ENCODE measurements around the gene SGMS2.

The SGMS2 gene

GRCh38 chr4:107814758-107815157 lies 10.0 kb upstream of the SGMS2 start:
- Mint-ChIP-seq H3K4me1 (ENCODE audit: low read depth) (peaks cover 3% of the 10 kb centered on the region), H3K9me3 (no peaks in the 10 kb centered on the region), H3K27me3 (ENCODE audit: low read depth) (peaks cover 4% of the 10 kb centered on the region), H3K27ac (no peak overlapping the region), H3K36me3 (ENCODE audit: low read depth) (no peaks in the 10 kb centered on the region), H3K4me3 (no peak overlapping the region)

- no peak overlapping the region for H3K27ac Mint-ChIP-seq
- H3K4me3 Mint-ChIP-seq, result no peak overlapping the region
- no peaks in the 10 kb centered on the region for H3K9me3 Mint-ChIP-seq
- peaks cover 4% of the 10 kb centered on the region for H3K27me3 Mint-ChIP-seq (ENCODE audit: low read depth)
- H3K4me1 Mint-ChIP-seq (ENCODE audit: low read depth), result peaks cover 3% of the 10 kb centered on the region
- no peaks in the 10 kb centered on the region for H3K36me3 Mint-ChIP-seq (ENCODE audit: low read depth)
These were observed 9.6 kb upstream of the SGMS2 start for GRCh38 chr4:107815158-107815557.

- no peaks in the 10 kb centered on the region for H3K9me3 Mint-ChIP-seq
- H3K27ac Mint-ChIP-seq, result no peak overlapping the region
- no peak overlapping the region for H3K4me3 Mint-ChIP-seq
- H3K36me3 Mint-ChIP-seq (ENCODE audit: low read depth), result no peaks in the 10 kb centered on the region
- H3K4me1 Mint-ChIP-seq (ENCODE audit: low read depth), result peaks cover 3% of the 10 kb centered on the region
- peaks cover 9% of the 10 kb centered on the region for H3K27me3 Mint-ChIP-seq (ENCODE audit: low read depth)
These were observed 6.3 kb upstream of the SGMS2 start for GRCh38 chr4:107818301-107818910.

GRCh38 chr4:107823870-107824349 lies 822 bp upstream of the SGMS2 start:
- H3K36me3 Mint-ChIP-seq (ENCODE audit: low read depth), result no peaks in the 10 kb centered on the region
- H3K27ac Mint-ChIP-seq, result no peak overlapping the region
- no peaks in the 10 kb centered on the region for H3K9me3 Mint-ChIP-seq
- peaks cover 56% of the 10 kb centered on the region for H3K27me3 Mint-ChIP-seq (ENCODE audit: low read depth)
- H3K4me1 Mint-ChIP-seq (ENCODE audit: low read depth), result peaks cover 6% of the 10 kb centered on the region
- peak overlapping the region; percentile 1 for H3K4me3 Mint-ChIP-seq

- H3K4me3 Mint-ChIP-seq, result peak overlapping the region; percentile 82
- H3K9me3 Mint-ChIP-seq, result no peaks in the 10 kb centered on the region
- H3K4me1 Mint-ChIP-seq (ENCODE audit: low read depth), result peaks cover 6% of the 10 kb centered on the region
- H3K27ac Mint-ChIP-seq, result no peak overlapping the region
- peaks cover 53% of the 10 kb centered on the region for H3K27me3 Mint-ChIP-seq (ENCODE audit: low read depth)
- H3K36me3 Mint-ChIP-seq (ENCODE audit: low read depth), result no peaks in the 10 kb centered on the region
These were observed 516 bp downstream of the SGMS2 start for GRCh38 chr4:107825072-107825824.

- Mint-ChIP-seq H3K9me3 (no peaks in the 10 kb centered on the region), H3K4me3 (no peak overlapping the region), H3K27ac (no peak overlapping the region), H3K36me3 (ENCODE audit: low read depth) (no peaks in the 10 kb centered on the region), H3K4me1 (ENCODE audit: low read depth) (peaks cover 6% of the 10 kb centered on the region), H3K27me3 (ENCODE audit: low read depth) (peaks cover 58% of the 10 kb centered on the region)
These were observed 1.8 kb downstream of the SGMS2 start for GRCh38 chr4:107826421-107826980.

- Mint-ChIP-seq H3K36me3 (ENCODE audit: low read depth) (no peaks in the 10 kb centered on the region), H3K4me1 (ENCODE audit: low read depth) (peaks cover 6% of the 10 kb centered on the region), H3K27me3 (ENCODE audit: low read depth) (peaks cover 51% of the 10 kb centered on the region), H3K4me3 (no peak overlapping the region), H3K9me3 (no peaks in the 10 kb centered on the region), H3K27ac (no peak overlapping the region)
These were observed 3.8 kb downstream of the SGMS2 start for GRCh38 chr4:107828315-107829090.

GRCh38 chr4:107831140-107831539 lies 6.4 kb downstream of the SGMS2 start:
- Mint-ChIP-seq H3K4me3 (no peak overlapping the region), H3K4me1 (ENCODE audit: low read depth) (no peaks in the 10 kb centered on the region), H3K9me3 (no peaks in the 10 kb centered on the region), H3K27ac (no peak overlapping the region), H3K27me3 (ENCODE audit: low read depth) (peaks cover 29% of the 10 kb centered on the region), H3K36me3 (ENCODE audit: low read depth) (no peaks in the 10 kb centered on the region)

GRCh38 chr4:107832275-107832807 lies 7.6 kb downstream of the SGMS2 start:
- no peak overlapping the region for H3K27ac Mint-ChIP-seq
- H3K4me3 Mint-ChIP-seq, result no peak overlapping the region
- H3K4me1 Mint-ChIP-seq (ENCODE audit: low read depth), result no peaks in the 10 kb centered on the region
- peaks cover 17% of the 10 kb centered on the region for H3K27me3 Mint-ChIP-seq (ENCODE audit: low read depth)
- H3K36me3 Mint-ChIP-seq (ENCODE audit: low read depth), result no peaks in the 10 kb centered on the region
- H3K9me3 Mint-ChIP-seq, result no peaks in the 10 kb centered on the region

- no peak overlapping the region for H3K27ac Mint-ChIP-seq
- H3K9me3 Mint-ChIP-seq, result no peaks in the 10 kb centered on the region
- H3K4me3 Mint-ChIP-seq, result no peak overlapping the region
- no peaks in the 10 kb centered on the region for H3K36me3 Mint-ChIP-seq (ENCODE audit: low read depth)
- peaks cover 4% of the 10 kb centered on the region for H3K27me3 Mint-ChIP-seq (ENCODE audit: low read depth)
- no peaks in the 10 kb centered on the region for H3K4me1 Mint-ChIP-seq (ENCODE audit: low read depth)
These were observed 9.6 kb downstream of the SGMS2 start for GRCh38 chr4:107834241-107834794.

GRCh38 chr4:107835406-107835805 lies 10.7 kb downstream of the SGMS2 start:
- Mint-ChIP-seq H3K27ac (no peak overlapping the region), H3K36me3 (ENCODE audit: low read depth) (no peaks in the 10 kb centered on the region), H3K4me3 (no peak overlapping the region), H3K9me3 (no peaks in the 10 kb centered on the region), H3K27me3 (ENCODE audit: low read depth) (peaks cover 7% of the 10 kb centered on the region), H3K4me1 (ENCODE audit: low read depth) (no peaks in the 10 kb centered on the region)

- no peaks in the 10 kb centered on the region for H3K4me1 Mint-ChIP-seq (ENCODE audit: low read depth)
- no peaks in the 10 kb centered on the region for H3K9me3 Mint-ChIP-seq
- no peak overlapping the region for H3K27ac Mint-ChIP-seq
- no peak overlapping the region for H3K4me3 Mint-ChIP-seq
- no peaks in the 10 kb centered on the region for H3K36me3 Mint-ChIP-seq (ENCODE audit: low read depth)
- peaks cover 7% of the 10 kb centered on the region for H3K27me3 Mint-ChIP-seq (ENCODE audit: low read depth)
These were observed 12.6 kb downstream of the SGMS2 start for GRCh38 chr4:107837317-107837716.

GRCh38 chr4:107837776-107838618 lies 13.3 kb downstream of the SGMS2 start:
- Mint-ChIP-seq H3K9me3 (no peaks in the 10 kb centered on the region), H3K36me3 (ENCODE audit: low read depth) (no peaks in the 10 kb centered on the region), H3K27ac (no peak overlapping the region), H3K4me1 (ENCODE audit: low read depth) (no peaks in the 10 kb centered on the region), H3K27me3 (ENCODE audit: low read depth) (peaks cover 7% of the 10 kb centered on the region), H3K4me3 (no peak overlapping the region)
